ENCODE results near the gene NR6A1.

GRCh38 chr9:124629600-124629999, 141.5 kb downstream of the NR6A1 start:
- TF ChIP-seq PAX8 (CRISPR knock-in tag; IDR thresholded peaks at IDR 0.05; ENCODE audit: borderline replicate concordance) (no peak), NFATC3 (CRISPR knock-in tag; IDR thresholded peaks at IDR 0.05) (no peak), CBFB (CRISPR knock-in tag; IDR thresholded peaks at IDR 0.05) (no peak), CTCF (CRISPR knock-in tag; IDR thresholded peaks at IDR 0.05) (no peak), SMC3 (IDR thresholded peaks at IDR 0.05; ENCODE audit: low read length) (no peak), MAFF (IDR thresholded peaks at IDR 0.05; ENCODE audit: low read depth, low read length) (no peak), ZNF431 (CRISPR knock-in tag; IDR thresholded peaks at IDR 0.05; ENCODE audit: borderline replicate concordance, low read depth) (no peak), NFE2L2 (IDR thresholded peaks at IDR 0.05; ENCODE audit: low read length) (no peak), NCOA1 (CRISPR knock-in tag; IDR thresholded peaks at IDR 0.05) (no peak), ZNF414 (CRISPR knock-in tag; IDR thresholded peaks at IDR 0.05) (no peak), DZIP1 (CRISPR knock-in tag; IDR thresholded peaks at IDR 0.05) (no peak), MTA3 (CRISPR knock-in tag; IDR thresholded peaks at IDR 0.05) (no peak)
